Upper lobe of left lung (tissue), 6 donors: ENCODE data around the gene PROSER3. TPM values are rescaled to one million over a fixed set of nuclear protein-coding genes. Genes with fewer than 3 reads are reported as not detected.

Experiments used
- ATAC-seq, 2 donors: fragments of 200-7000 bp; cut with Tn5 transposase; one replicate each; pipeline ENCODE4 v1.9.1; 2022; ENCODE audit warnings: mild to moderate bottlenecking in 2 of 2, moderate library complexity in 2 of 2; ENCODE audit not compliant: low FRiP score in 2 of 2
- DNase-seq, 2 donors: peaks; one replicate each; pipeline ENCODE4 v3.0.0-alpha.2; 2019 to 2020
- H3K27ac ChIP-seq, 4 donors: fragments of 200-600 bp; sonication (generic); one replicate each; pipeline ENCODE4 v1.5.1; 2016 to 2019
- H3K27me3 ChIP-seq, 4 donors: fragments of 200-600 bp; sonication (generic); one replicate each; pipeline ENCODE4 v1.5.1; 2017 to 2019
- H3K36me3 ChIP-seq, 4 donors: fragments of 200-600 bp; sonication (generic); one replicate each; pipeline ENCODE4 v1.5.1; 2016 to 2019
- H3K4me1 ChIP-seq, 4 donors: fragments of 200-600 bp; sonication (generic); one replicate each; pipeline ENCODE4 v1.5.1; 2018 to 2019
- H3K4me3 ChIP-seq, 4 donors: fragments of 200-600 bp; sonication (generic); one replicate each; pipeline ENCODE4 v1.5.1; 2017 to 2019; ENCODE audit warnings: mild to moderate bottlenecking in 2 of 4, moderate library complexity in 1 of 4
- H3K9me3 ChIP-seq, 4 donors: fragments of 200-600 bp; sonication (generic); one replicate each; pipeline ENCODE4 v1.5.1; 2018 to 2019
- EP300 ChIP-seq, 4 donors: sonication (generic); formaldehyde crosslinking; IDR thresholded peaks; one replicate each; pipeline ENCODE4 v1.5.1; 2017; ENCODE audit warnings: antibody characterized with exemption in 4 of 4, control low read depth in 2 of 4
- POLR2A ChIP-seq, 4 donors: fragments of 450-650 bp; IDR thresholded peaks; one replicate each; pipeline ENCODE4 v1.5.1; 2016 to 2017; ENCODE audit warnings: antibody characterized with exemption in 4 of 4, mild to moderate bottlenecking in 2 of 4
- POLR2AphosphoS5 ChIP-seq, 2 donors: sonication (generic); formaldehyde crosslinking; IDR thresholded peaks; one replicate each; pipeline ENCODE4 v1.5.1; 2017; ENCODE audit warnings: antibody characterized with exemption in 2 of 2
- WGBS, 2 donors: methylation state at CpG; one replicate each; pipeline ENCODE4 v1.1.5; 2017 to 2018; 5-methylcytosine and 5-hydroxymethylcytosine counted together
- total RNA-seq, 6 donors: library from RNA; depleted of rRNA in 4 of 6; stranded (reverse); fragments of >200 nt in 4 of 6; gene quantifications; one replicate each; pipeline versions ENCODE4 v1.1.0 to v1.2.1, GENCODE V29; 2016 to 2021
- TF ChIP-seq, protein P1 (sequence below), 6 experiments: fragments of 450-650 bp in 4 of 6; fragments of 200-600 bp in 2 of 6; sonication (generic) in 2 of 6; IDR thresholded peaks; one replicate each; pipeline ENCODE4 v1.5.1; 2016 to 2019; ENCODE audit warnings: antibody characterized with exemption in 6 of 6
- donor health status: DM: no; HTN: no; CAD: no; lungs with moderate emphysema.
- donor health status: DM: no; HTN: yes; CAD: no; lungs with severe emphysema.

PROSER3 gene
- total RNA-seq, 6 donors from 2014 or later, result 13.8 to 32.5 (median 19.5) TPM

GRCh38 chr19:35777086-35777841, 19.3 kb downstream of the PROSER3 start:
- H3K36me3 ChIP-seq, result peaks cover 0 to 26% (median 15%) of the 10 kb centered on the region in 4 donors
- H3K4me1 ChIP-seq, result peaks cover 10 to 20% (median 14%) of the 10 kb centered on the region in 4 donors
- H3K27ac ChIP-seq, result no peak overlapping the region
- no peaks in the 10 kb centered on the region for H3K9me3 ChIP-seq
- TF ChIP-seq, protein P1, sequence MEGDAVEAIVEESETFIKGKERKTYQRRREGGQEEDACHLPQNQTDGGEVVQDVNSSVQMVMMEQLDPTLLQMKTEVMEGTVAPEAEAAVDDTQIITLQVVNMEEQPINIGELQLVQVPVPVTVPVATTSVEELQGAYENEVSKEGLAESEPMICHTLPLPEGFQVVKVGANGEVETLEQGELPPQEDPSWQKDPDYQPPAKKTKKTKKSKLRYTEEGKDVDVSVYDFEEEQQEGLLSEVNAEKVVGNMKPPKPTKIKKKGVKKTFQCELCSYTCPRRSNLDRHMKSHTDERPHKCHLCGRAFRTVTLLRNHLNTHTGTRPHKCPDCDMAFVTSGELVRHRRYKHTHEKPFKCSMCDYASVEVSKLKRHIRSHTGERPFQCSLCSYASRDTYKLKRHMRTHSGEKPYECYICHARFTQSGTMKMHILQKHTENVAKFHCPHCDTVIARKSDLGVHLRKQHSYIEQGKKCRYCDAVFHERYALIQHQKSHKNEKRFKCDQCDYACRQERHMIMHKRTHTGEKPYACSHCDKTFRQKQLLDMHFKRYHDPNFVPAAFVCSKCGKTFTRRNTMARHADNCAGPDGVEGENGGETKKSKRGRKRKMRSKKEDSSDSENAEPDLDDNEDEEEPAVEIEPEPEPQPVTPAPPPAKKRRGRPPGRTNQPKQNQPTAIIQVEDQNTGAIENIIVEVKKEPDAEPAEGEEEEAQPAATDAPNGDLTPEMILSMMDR (IDR thresholded peaks at IDR 0.05), result no peak
- TF ChIP-seq POLR2A (IDR thresholded peaks at IDR 0.05) (no peak), EP300 (IDR thresholded peaks at IDR 0.05) (no peak), POLR2AphosphoS5 (IDR thresholded peaks at IDR 0.05) (no peak)
- 67 to 80% methylated on average over 17 to 19 of the region's 19 CpGs for WGBS, 2 donors
- no peaks in the 10 kb centered on the region for H3K27me3 ChIP-seq
- no peak for DNase-seq
- H3K4me3 ChIP-seq, result no peak overlapping the region
- no peak for ATAC-seq

GRCh38 chr19:35777961-35778360, 20.0 kb downstream of the PROSER3 start:
- no peak overlapping the region for H3K27ac ChIP-seq
- H3K9me3 ChIP-seq, result no peaks in the 10 kb centered on the region
- DNase-seq (no peak), ATAC-seq (no peak)
- H3K4me1 ChIP-seq, result peaks cover 10 to 20% (median 14%) of the 10 kb centered on the region in 4 donors
- 83 to 95% methylated on average over 7 of the region's 7 CpGs for WGBS, 2 donors
- no peaks in the 10 kb centered on the region for H3K27me3 ChIP-seq
- peaks cover 0 to 30% (median 18%) of the 10 kb centered on the region in 4 donors for H3K36me3 ChIP-seq
- TF ChIP-seq EP300 (IDR thresholded peaks at IDR 0.05) (no peak), POLR2AphosphoS5 (IDR thresholded peaks at IDR 0.05) (no peak), POLR2A (IDR thresholded peaks at IDR 0.05) (no peak)
- TF ChIP-seq, protein P1 (IDR thresholded peaks at IDR 0.05), result no peak
- H3K4me3 ChIP-seq, result no peak overlapping the region

DNA sequence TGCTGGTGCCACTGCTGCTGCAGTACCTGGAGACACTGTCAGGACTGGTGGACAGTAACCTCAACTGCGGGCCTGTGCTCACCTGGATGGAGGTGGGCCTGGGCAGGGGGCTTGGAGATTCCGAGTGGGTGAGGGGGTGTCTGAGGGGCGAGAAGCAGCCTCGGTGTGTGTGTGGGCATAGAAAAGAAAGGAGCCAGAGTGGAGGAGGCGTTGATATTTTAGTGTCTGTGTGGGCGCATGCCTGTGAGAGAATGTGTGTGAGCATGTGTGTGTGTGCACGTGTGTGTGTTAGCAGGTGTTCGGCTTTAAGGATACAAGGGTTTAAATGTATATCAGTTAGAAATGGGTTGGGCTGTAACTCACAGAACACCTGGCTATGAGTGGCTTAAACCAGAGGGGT, 21.1 kb downstream of the PROSER3 start:
- H3K4me1 ChIP-seq, result peaks cover 10 to 20% (median 14%) of the 10 kb centered on the region in 4 donors
- DNase-seq (no peak), ATAC-seq (no peak)
- H3K27me3 ChIP-seq, result no peaks in the 10 kb centered on the region
- no peaks in the 10 kb centered on the region for H3K9me3 ChIP-seq
- H3K36me3 ChIP-seq, result peaks cover 0 to 36% (median 18%) of the 10 kb centered on the region in 4 donors
- 88 to 95% methylated on average over 8 of the region's 8 CpGs for WGBS, 2 donors
- no peak overlapping the region for H3K4me3 ChIP-seq
- no peak for TF ChIP-seq POLR2A (IDR thresholded peaks at IDR 0.05)
- H3K27ac ChIP-seq, result no peak overlapping the region

- 90 to 97% methylated on average over 16 of the region's 16 CpGs for WGBS, 2 donors
- ATAC-seq, result no peak
Measured at GRCh38 chr19:35780058-35780457, 22.1 kb downstream of the PROSER3 start.

DNA sequence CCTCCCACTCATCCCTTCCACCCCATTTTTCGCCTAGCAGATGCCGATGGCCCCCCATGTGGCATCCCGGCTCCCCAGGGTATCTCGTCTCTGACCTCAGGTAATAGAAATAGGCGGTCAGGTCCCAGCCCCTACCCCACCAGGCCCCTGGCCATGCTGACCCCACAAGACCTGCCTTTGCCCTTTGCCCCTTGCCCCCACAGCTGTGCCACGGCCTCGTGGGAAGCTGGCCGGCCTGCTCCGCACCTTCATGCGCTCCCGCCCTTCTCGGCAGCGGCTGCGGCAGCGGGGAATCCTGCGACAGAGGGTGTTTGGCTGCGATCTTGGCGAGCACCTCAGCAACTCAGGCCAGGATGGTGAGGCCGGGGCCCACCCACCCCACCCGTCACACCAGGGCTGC, 22.7 kb downstream of the PROSER3 start:
- ATAC-seq (no peak), DNase-seq (peak in 1 of 2 donors; percentile 76)
- H3K9me3 ChIP-seq, result no peaks in the 10 kb centered on the region
- H3K27ac ChIP-seq, result no peak overlapping the region
- peaks cover 0 to 46% (median 22%) of the 10 kb centered on the region in 4 donors for H3K36me3 ChIP-seq
- no peak for TF ChIP-seq EP300 (IDR thresholded peaks at IDR 0.05)
- TF ChIP-seq, protein P1 (IDR thresholded peaks at IDR 0.05), result no peak
- TF ChIP-seq POLR2A (IDR thresholded peaks at IDR 0.05), result no peak
- TF ChIP-seq POLR2AphosphoS5 (IDR thresholded peaks at IDR 0.05), result no peak
- no peaks in the 10 kb centered on the region for H3K27me3 ChIP-seq
- no peak overlapping the region for H3K4me3 ChIP-seq
- H3K4me1 ChIP-seq, result peaks cover 5 to 11% (median 8%) of the 10 kb centered on the region in 4 donors
- WGBS, 2 donors, result 89 to 97% methylated on average over 8 to 20 of the region's 20 CpGs

More at GRCh38 chr19:35780058-35780457, 22.1 kb downstream of the PROSER3 start:
- DNase-seq, result no peak
- H3K4me1 ChIP-seq, result peaks cover 6 to 13% (median 10%) of the 10 kb centered on the region in 4 donors
- H3K27ac ChIP-seq, result no peak overlapping the region
- no peaks in the 10 kb centered on the region for H3K9me3 ChIP-seq
- H3K4me3 ChIP-seq, result no peak overlapping the region
- H3K36me3 ChIP-seq, result peaks cover 0 to 41% (median 20%) of the 10 kb centered on the region in 4 donors
- TF ChIP-seq POLR2AphosphoS5 (IDR thresholded peaks at IDR 0.05), result no peak
- TF ChIP-seq POLR2A (IDR thresholded peaks at IDR 0.05), result no peak
- no peak for TF ChIP-seq EP300 (IDR thresholded peaks at IDR 0.05)
- TF ChIP-seq, protein P1 (IDR thresholded peaks at IDR 0.05), result no peak
- no peaks in the 10 kb centered on the region for H3K27me3 ChIP-seq
